GM15510 (cell line): ENCODE measurements around the gene LRMDA.

Experiments
- POLR2A ChIP-seq: IDR thresholded peaks from 3 replicates; pipeline ENCODE4 v1.6.1; 2011; ENCODE audit warnings: borderline replicate concordance; ENCODE audit not compliant: insufficient read length; ENCODE audit errors: extremely low read depth

LRMDA gene

GRCh38 chr10:76397181-76398042 is 966.0 kb downstream of the LRMDA start:
- TF ChIP-seq POLR2A: no peak

- no peak for TF ChIP-seq POLR2A
These were observed 966.8 kb downstream of the LRMDA start for GRCh38 chr10:76398043-76398710.

GRCh38 chr10:76399226-76399625 is 967.8 kb downstream of the LRMDA start:
- TF ChIP-seq POLR2A: no peak

GRCh38 chr10:76401006-76401405 is 969.6 kb downstream of the LRMDA start:
- TF ChIP-seq POLR2A: no peak

DNA sequence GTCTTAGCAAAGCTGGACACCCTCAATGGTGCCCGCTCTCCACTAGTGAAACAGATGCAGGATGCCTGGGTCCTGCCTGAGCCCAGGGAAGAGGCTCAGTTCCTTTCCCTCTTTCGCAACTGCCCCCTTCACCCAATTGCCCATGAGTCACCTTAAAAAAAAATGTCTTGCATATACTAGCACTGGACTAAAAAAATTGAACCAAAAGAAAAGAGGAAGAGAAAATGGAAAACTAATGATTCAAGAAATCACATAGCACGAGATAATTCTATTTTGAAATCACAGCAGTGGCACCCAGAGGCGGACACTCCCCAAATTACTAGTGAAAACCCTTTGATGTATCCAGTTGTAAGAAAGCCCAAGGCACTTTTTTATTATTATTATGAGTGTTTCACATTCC is 972.5 kb downstream of the LRMDA start:
- TF ChIP-seq POLR2A: no peak

- no peak for TF ChIP-seq POLR2A
These were observed 973.1 kb downstream of the LRMDA start for GRCh38 chr10:76404531-76404930.

- no peak for TF ChIP-seq POLR2A
These were observed 974.5 kb downstream of the LRMDA start for GRCh38 chr10:76405922-76406321.

DNA sequence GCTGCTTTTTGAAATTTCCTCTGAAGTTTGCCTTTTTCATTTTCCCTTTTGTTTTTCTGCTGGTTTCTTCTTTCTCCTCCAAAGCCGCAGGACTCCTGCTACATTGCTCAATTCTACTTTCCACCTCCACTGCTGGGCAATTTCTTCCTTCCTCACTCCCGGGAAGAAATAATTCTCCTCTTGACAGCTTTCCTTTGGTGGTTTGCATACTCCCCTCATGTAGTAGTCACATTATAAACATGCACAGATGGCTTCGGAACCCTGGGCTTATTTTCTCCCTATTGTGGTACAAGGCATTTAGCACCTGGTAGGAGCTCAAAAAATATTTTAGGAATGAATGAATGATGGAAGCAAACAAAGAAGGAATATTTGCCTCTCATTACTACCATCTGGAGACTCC is 977.2 kb downstream of the LRMDA start:
- TF ChIP-seq POLR2A: no peak

DNA sequence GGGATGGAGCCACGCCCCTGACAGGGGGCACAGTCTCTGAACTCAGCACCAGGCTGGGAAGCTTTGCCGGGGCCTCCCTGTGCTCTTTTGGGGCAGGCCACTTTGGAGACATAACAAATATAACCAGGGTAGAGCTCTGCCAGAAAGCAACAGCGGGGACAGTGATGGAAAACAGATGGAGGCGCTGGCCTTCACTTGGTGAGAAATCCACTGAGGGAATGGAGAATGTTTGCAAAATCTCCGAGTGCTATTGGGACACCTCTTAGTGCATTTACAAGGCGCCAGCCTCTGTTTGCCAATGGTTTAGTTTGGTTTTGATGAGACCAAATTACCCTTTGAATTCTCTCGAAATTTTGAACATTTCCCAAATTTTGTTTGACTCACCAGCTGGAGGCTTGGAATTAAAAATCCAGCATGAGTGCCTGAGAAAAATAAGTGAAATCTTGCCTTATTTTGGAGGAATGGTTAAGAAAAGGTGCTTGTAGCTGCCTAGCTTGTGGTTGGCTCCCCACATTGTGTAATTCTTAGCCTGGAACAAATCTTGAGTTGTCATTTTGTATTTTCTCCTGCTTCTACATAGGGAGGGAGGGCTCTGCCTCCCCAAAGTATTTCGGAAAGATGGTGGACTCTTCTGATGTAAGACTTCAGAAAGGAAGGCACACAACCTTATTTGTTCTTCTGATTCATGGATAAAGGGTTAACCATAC is 980.5 kb downstream of the LRMDA start:
- no peak for TF ChIP-seq POLR2A

- TF ChIP-seq POLR2A: no peak
These were observed 984.1 kb downstream of the LRMDA start for GRCh38 chr10:76415554-76415953.

- TF ChIP-seq POLR2A: no peak
These were observed 985.2 kb downstream of the LRMDA start for GRCh38 chr10:76416642-76417041.

GRCh38 chr10:76420725-76421124 is 989.3 kb downstream of the LRMDA start:
- no peak for TF ChIP-seq POLR2A

DNA sequence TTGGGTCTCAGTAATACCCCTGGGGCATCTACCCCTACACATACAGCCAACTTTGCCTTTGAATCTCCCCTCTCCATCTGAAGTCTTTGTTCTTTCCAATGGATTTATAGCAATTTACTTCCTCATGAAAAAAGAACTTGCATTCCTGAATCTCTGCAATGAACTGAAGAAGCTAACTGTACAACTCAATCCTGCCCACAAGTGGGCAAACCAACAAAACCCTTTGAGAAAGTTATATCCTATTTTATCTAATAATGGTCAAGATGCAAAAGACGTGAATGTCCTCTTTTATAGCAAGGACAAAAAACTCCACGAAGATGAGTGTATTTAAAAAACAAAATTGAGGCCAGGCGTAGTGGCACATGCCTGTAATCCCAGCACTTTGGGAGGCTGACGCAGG is 991.3 kb downstream of the LRMDA start:
- no peak for TF ChIP-seq POLR2A

GRCh38 chr10:76428551-76429367 is 997.3 kb downstream of the LRMDA start:
- no peak for TF ChIP-seq POLR2A
